VCaP (cell line): ENCODE results near the gene PEX13.
"Not testable (repeated sequence)": the region's sequence is repeated elsewhere in the genome, so short reads cannot be mapped to it uniquely, and the experiment has no call there.

Experiments
- H3K27ac ChIP-seq: fragments of 450-650 bp; 2 replicates; pipeline ENCODE4 v1.5.1; 2017
- TF ChIP-seq, protein P1 (sequence below): fragments of 450-650 bp; conservative IDR thresholded peaks from 2 replicates; pipeline ENCODE4 v1.5.1; 2017; ENCODE audit warnings: mild to moderate bottlenecking, moderate library complexity

The PEX13 gene

DNA sequence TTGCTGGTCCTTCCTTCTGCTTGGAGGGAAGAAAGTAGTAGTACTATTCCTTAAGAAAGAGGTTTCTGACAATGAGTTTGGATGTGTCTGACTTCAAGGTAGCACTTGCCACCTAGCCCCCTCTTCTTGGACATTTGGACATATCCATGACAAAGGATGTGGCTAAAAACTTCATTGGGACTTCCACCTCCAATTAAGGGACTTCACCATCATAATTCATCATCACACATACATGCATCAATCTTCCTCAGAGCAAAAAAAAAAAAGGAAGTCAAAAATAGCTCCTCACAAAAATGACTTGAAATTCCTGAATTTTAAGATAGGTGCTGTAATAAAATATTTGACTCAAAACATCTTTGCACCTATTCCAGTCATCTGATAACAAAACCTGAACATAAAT is 23.4 kb upstream of the PEX13 start:
- no peak overlapping the region for H3K27ac ChIP-seq
- TF ChIP-seq, protein P1, sequence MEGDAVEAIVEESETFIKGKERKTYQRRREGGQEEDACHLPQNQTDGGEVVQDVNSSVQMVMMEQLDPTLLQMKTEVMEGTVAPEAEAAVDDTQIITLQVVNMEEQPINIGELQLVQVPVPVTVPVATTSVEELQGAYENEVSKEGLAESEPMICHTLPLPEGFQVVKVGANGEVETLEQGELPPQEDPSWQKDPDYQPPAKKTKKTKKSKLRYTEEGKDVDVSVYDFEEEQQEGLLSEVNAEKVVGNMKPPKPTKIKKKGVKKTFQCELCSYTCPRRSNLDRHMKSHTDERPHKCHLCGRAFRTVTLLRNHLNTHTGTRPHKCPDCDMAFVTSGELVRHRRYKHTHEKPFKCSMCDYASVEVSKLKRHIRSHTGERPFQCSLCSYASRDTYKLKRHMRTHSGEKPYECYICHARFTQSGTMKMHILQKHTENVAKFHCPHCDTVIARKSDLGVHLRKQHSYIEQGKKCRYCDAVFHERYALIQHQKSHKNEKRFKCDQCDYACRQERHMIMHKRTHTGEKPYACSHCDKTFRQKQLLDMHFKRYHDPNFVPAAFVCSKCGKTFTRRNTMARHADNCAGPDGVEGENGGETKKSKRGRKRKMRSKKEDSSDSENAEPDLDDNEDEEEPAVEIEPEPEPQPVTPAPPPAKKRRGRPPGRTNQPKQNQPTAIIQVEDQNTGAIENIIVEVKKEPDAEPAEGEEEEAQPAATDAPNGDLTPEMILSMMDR = no peak

DNA sequence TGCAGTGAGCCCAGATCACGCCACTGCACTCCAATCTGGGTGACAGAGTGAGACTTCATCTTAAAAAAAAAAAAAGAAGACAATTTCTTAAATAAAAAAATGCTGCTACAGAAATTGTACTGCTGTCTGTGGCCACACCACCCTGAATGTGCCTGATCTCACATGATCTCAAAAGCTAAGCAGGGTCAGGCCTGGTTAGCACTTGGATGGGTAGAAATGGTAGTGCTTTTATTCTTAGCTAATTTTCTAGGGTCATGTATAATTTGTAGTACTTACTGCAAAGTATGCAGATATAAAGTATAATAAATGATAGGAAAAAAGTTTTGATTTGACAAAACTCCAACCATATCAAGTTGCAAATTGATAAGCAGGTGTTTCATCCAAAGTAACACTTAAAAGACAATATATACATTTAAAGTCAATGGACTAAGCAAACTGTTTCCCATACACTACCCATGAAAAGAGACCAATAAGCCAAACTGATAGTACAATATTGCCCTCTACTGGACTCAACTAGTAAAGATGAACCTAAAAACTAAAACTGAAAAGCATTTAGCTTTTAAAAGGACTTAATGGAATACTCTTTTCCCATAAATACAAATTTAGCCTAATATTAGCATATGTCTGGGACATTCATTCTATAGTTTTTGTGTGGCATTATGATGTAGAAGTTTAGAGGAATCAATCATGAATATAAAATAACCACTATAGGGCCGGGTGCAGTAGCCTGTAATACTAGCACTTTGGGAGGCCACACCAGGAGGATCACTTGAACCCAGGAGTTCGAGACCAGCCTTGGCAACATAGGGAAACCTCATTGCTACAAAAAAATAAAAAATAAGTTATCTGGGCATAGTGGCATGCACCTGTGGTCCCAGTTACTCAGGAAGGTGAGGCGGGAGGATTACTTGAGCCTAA is 18.6 kb upstream of the PEX13 start:
- TF ChIP-seq, protein P1 = peak; percentile 76
- no peak overlapping the region for H3K27ac ChIP-seq

DNA sequence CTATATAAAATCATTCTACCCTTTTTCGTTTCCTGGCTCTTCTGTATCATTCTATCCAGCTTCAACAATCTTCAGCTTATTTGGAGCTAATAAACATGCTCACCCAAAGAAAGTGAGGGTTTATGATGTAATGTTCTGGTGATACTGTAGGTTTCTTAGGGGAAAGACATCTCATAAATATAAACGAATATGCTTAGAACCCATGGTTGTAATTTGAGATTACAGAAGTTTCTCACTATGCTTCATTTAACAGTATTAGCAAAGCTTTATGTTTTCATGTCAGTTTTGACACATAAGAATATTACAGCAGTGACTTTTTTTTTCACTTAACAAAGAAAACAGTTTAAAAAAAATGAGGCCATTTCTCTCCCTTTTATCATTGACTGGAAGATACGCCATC is 11.8 kb upstream of the PEX13 start:
- TF ChIP-seq, protein P1 = no peak
- H3K27ac ChIP-seq = no peak overlapping the region

DNA sequence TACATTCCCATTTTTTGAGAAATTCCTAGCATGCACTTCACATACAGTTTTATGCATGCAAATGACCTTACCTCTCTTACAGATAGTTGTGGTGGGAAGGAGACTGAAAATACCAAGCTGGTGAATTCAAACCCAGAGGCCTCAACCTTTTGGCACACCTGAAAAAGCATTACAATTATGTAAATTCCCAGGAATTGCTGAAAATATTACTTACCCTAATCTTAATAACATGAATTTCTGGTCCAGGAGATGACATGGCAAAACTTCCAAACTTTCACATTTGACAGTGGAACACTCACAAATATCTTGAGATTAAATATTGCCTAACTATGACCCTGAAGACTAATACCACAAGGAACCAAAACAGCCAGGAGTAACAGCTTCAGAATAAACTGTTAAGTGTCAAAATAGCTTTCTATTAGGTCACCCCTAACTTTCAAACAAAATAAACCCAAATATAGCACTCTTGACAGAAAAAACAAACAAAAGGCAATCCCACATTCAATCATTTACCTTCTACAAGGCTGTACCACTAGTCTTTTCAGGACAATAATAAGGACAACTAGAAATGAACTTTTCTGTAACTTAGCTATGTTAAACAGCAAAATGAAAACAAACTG is 10.9 kb upstream of the PEX13 start:
- TF ChIP-seq, protein P1 = no peak
- no peak overlapping the region for H3K27ac ChIP-seq

DNA sequence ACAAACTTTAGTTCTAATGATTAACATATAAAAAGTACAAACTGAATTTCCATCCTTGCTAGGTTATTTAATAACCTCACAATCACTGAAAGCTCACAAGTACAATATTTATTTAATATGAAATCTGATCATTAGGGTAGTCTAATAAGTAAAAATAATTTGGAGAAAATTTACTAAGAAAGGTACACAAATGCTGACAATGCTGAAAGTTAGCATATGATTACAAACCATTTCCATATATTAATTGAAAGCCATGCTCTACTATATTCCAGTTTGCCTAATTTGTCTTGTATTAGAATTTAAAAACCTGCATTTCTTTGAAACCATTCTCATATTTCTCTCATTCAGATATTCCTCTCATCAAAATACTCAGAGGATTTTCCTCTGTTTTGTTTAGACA is 8.2 kb upstream of the PEX13 start:
- TF ChIP-seq, protein P1 = no peak
- H3K27ac ChIP-seq = no peak overlapping the region

DNA sequence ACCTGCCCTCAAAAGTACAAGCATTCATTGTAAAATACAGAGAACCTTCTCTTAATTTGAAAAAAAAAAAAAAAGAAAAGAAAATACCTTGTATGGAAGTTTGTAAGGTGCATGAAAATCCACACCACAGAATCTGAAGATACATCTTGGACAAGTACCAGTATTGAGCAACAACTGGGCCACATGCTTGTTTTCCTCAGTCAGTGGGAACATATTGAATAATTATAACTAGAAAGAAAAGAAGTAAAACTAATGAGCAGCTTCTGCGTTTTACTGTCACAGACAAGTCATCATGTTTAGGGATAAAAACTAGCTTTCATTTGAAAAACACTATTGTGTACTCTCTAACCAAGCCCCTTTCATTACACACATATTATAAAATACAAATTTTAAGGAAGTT is 5.8 kb upstream of the PEX13 start:
- TF ChIP-seq, protein P1 = no peak
- no peak overlapping the region for H3K27ac ChIP-seq

DNA sequence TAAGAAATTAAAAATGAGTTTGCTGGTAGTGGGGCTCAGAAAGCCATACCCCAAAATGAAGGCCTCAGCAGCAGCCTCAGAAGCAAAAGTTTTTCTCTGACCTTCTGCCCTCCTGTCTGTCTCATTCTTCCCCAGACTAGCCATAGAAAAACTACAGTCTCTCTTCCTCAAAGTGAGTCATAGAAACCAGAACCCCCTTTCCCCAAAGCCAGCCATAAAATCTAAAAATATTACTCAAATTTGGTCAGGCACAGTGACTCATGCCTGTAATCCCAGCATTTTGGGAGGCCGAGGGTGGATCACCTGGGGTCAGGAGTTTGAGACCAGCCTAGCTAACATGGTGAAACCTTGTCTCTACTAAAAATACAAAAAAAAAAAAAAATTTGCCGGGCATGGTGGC is 5.2 kb upstream of the PEX13 start:
- not testable (repeated sequence) for H3K27ac ChIP-seq

DNA sequence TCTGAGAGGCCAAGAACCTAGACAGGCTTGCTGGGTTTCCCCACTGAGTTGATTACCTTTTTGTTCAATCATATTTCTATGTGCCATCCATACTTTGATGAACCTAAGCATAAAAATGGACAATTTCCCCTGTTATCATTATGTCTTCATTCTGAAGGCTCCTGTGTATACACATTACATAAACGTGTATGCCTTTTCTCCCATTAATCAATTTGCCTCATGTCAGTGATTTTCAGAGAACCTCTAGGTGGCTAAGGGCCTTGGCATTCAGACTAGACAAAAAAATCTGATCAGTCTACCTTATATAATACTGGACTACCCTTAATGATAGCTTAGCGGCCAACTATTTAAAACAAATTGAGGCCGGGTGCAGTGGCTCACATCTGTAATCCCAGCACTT is 4.1 kb upstream of the PEX13 start:
- no peak overlapping the region for H3K27ac ChIP-seq

More for the DNA sequence above, 4.1 kb upstream of the PEX13 start:
- TF ChIP-seq, protein P1 = no peak
